Mononuclear cell (primary cell): ENCODE results near the gene RNASE8. TPM values are rescaled to one million over a fixed set of nuclear protein-coding genes. Genes with fewer than 3 reads are reported as not detected.

Experiments
- H3K27me3 ChIP-seq: 2 replicates; pipeline ENCODE4 v1.6.0; 2011; ENCODE audit warnings: low read length, control low read depth; ENCODE audit not compliant: insufficient read depth
- H3K4me1 ChIP-seq: 2 replicates; pipeline ENCODE4 v1.5.1; 2011; ENCODE audit warnings: mild to moderate bottlenecking, low read length, control low read depth; ENCODE audit not compliant: insufficient read depth
- H3K4me3 ChIP-seq: 2 replicates; pipeline ENCODE4 v1.5.1; 2011; ENCODE audit warnings: mild to moderate bottlenecking, low read length, moderate library complexity
- H3K9me3 ChIP-seq: 2 replicates; pipeline ENCODE4 v1.5.1; 2011; ENCODE audit warnings: low read depth, mild to moderate bottlenecking, control low read depth, low read length
- total RNA-seq: library from RNA; depleted of rRNA; stranded (reverse); fragments of >200 nt; gene quantifications from one replicate; pipeline ENCODE4 v1.2.3, GENCODE V29; 2012

The RNASE8 gene
- total RNA-seq, 1 donor: not detected

DNA sequence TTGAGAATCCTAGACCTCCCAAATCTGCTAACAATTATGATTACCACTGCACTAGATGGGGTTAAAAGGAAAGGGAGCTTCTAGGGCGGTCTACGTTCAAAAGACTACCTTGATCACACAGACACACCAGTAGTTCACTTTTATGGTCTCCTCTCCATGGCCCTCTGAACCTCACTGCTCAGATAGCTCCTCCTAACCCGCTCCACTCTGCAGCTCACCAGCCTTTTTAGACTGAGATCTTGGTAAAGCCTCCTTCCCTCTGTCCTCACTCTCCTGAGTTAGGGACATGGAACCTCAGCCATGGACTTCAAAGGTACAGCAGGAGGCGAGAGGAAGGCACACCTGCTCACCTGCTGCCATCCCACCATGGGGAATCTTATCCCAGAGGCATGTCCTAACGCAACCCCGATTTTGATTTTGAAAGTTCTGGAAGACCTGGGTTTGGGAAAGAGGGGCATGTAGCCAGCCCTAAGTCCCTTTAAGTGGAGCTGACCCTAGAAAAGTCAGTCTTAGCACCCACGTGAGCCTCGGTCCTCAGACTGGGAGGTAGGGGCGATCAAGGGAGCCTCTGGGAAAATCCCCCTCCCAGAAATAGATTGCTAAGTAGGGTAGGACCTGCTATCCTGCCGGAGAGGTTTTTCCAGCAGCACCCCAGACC, 39.5 kb downstream of the RNASE8 start:
- Histone ChIP-seq H3K9me3 (no peaks in the 10 kb centered on the region), H3K4me3 (no peak overlapping the region), H3K27me3 (peaks cover 3% of the 10 kb centered on the region), H3K4me1 (peaks cover 18% of the 10 kb centered on the region)

DNA sequence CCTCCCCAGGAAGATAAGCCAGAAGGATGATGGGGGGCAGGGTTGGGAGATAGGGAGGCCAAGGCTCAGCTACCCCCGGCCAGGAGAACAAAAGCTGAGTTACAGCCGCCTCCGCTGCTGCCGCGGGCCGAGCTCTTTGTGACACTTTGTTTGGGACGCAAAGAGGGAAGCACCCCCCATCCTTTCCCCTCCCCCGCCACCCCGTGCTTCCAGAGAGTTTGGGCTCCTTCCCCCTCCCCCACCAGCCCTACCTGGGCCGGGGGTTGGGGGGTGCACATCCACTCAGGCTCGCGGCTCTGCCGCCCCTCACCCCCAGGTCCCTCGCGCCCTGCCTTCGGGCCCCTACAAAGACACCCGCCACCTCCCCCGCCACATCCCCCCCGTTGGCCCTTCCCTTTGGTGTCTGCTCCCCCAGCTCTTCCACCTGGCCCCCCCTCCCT, 40.0 kb downstream of the RNASE8 start:
- no peak overlapping the region for H3K4me3 ChIP-seq
- H3K27me3 ChIP-seq: peaks cover 3% of the 10 kb centered on the region
- H3K9me3 ChIP-seq: no peaks in the 10 kb centered on the region
- peaks cover 17% of the 10 kb centered on the region for H3K4me1 ChIP-seq

DNA sequence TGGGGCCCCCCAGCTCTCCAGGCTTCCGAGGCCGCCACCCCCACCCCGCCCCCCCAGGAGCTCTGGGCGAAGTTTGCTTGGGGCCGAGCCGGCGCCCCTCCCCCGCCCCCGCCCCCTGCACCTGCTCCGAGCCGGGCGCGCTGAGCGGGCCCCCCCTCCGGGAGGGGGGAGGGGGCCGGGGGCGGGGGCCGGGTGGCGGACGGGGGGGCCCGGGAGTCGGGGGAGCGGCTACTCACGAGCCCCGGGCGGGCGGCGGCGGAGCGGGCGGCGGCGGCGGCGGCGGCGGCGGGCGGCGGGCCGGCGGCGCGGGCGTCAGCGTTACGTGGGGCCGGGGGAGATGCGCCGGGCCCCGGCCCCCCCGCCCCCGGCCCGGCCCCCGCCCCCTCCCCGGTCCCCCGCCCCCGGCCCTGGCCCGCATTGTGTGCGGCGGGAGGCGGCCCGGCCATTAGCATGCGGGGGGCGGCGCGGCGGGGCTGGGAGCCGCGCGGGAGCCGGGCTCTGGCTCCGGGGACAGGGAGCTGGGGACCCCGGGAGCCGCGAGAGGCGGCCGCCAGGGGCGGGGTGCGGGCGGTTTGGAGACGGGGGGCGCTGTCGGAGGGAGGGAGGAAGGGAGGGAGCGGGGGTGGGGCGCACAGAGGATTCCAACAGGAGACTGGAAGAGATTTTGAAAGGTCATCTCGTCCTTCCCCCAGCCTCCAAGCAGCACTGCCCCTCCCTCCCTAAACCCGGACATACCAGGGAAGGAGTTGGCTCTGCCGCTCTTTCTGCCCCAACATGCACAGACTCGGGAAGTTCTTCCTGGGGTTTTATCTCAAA, 40.7 kb downstream of the RNASE8 start, which contains the start of gene ZNF219:
TSS of gene ZNF219 (minus strand) at position 580 of the 816 bp plus-strand sequence. CDS start 5,064 bp downstream, outside the sequence.
- Histone ChIP-seq H3K27me3 (peaks cover 3% of the 10 kb centered on the region), H3K9me3 (no peaks in the 10 kb centered on the region), H3K4me3 (peak within 1 kb of the TSS; percentile 40), H3K4me1 (peaks cover 20% of the 10 kb centered on the region)

DNA sequence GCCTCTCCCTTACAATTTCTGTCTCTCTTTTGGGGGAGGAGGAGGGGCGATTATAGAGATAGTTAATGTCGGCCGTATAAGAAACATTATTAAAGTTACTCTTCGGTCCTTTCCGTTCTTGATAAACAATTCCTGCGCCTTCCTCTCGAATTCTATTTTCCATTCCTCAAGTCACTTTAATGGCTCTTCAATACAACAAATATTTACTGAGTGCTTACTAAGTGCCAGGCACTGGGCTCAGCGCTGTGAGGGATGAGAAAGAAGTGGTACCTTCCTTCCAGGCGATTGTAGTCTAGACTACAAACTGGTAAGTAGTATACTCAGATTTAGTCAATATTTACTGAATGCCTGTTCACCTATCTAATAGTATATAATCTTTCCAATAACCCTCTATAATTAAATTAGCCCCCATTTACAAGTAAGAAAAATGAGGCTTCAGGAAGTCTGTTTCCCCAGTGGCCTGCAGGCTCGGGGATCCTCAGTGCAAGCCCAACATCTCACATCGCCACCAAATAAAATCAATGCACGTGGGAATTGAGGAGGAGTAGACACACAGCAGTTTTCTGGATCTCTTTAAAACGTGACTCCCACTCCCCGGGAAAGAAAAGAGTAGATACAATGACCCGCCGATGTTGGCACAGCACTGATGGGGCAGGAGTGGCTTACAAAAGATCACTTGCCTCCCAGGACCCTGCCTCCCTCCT, 41.4 kb downstream of the RNASE8 start:
- Histone ChIP-seq H3K27me3 (peaks cover 3% of the 10 kb centered on the region), H3K4me3 (peak overlapping the region; percentile 40), H3K4me1 (peaks cover 23% of the 10 kb centered on the region), H3K9me3 (no peaks in the 10 kb centered on the region)

DNA sequence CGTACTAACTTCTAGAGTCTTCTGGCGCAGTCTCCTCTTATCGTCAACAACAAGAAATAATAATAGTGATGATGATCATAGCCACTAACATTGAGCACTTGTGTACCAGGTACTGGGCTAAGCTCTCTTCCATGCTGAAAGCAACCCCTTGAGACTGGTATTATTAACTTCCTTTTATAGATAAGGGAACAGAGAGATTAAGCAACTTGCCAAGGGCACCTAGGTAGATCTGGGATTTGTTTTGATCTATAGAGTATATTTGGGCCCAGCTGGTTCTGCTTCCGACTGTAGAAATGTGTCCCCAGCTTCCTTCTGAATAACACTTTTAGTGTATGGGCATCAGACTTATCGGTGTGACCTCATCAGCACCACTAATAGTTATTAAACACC, 42.0 kb downstream of the RNASE8 start:
- Histone ChIP-seq H3K4me3 (no peak overlapping the region), H3K4me1 (peaks cover 28% of the 10 kb centered on the region), H3K27me3 (peaks cover 3% of the 10 kb centered on the region), H3K9me3 (no peaks in the 10 kb centered on the region)

DNA sequence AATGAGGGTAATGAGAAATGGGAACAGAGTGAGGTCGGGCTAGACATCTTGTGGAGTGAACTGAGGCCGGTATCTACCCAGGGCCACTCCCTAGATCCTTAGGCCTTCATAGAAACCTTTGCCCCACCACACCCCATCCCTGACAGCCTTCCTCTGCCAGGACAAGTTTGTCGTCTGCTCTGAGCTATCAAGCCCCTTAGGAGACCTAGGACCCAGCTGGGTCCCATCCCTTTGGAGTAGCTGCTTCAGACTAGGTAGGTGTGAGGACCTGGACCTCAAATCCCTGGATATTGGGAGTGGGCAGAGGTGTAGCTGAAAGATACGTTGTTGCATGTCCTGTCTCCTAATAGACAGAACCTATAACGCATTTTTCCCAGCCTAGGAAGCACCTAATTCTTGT, 43.3 kb downstream of the RNASE8 start, which contains the start of gene TMEM253:
TSS of gene TMEM253 (plus strand) at position 136 of the 400 bp plus-strand sequence. CDS start 278 bp downstream, outside the sequence.
- peaks cover 42% of the 10 kb centered on the region for H3K4me1 ChIP-seq
- H3K4me3 ChIP-seq: no peak within 1 kb of the TSS
- no peaks in the 10 kb centered on the region for H3K9me3 ChIP-seq
- peaks cover 3% of the 10 kb centered on the region for H3K27me3 ChIP-seq

DNA sequence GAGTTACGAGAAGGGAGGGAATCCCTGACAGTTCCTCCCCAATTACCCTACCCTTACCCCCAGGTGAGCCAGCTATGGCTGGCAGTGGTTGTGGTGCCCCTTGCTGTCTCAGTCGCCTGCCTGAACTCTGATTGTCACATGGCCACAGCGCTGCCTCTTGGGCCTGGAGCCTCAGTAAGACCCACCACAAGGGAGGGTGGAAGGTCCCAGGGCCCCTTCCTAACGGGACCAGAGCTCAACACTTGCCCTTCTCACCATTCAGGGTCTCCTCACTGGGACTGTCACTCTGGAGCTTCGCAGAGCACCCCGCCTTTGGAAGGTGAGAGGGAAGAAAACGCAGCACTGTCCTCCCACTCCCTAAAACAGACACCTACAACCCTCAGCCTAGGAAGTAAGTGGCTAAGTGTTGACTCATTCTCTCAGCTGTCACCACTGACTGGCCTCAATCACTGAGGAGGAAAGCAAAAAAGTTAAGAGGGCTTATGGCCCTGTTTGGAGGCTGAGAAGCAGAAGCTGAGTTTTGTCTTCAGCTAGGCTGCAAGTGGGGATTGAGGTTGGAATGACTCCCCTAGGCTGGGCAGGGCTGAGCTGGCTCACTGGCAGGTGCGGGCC, 44.3 kb downstream of the RNASE8 start:
- Histone ChIP-seq H3K9me3 (no peaks in the 10 kb centered on the region), H3K4me3 (no peak overlapping the region), H3K4me1 (peaks cover 52% of the 10 kb centered on the region), H3K27me3 (peaks cover 3% of the 10 kb centered on the region)

DNA sequence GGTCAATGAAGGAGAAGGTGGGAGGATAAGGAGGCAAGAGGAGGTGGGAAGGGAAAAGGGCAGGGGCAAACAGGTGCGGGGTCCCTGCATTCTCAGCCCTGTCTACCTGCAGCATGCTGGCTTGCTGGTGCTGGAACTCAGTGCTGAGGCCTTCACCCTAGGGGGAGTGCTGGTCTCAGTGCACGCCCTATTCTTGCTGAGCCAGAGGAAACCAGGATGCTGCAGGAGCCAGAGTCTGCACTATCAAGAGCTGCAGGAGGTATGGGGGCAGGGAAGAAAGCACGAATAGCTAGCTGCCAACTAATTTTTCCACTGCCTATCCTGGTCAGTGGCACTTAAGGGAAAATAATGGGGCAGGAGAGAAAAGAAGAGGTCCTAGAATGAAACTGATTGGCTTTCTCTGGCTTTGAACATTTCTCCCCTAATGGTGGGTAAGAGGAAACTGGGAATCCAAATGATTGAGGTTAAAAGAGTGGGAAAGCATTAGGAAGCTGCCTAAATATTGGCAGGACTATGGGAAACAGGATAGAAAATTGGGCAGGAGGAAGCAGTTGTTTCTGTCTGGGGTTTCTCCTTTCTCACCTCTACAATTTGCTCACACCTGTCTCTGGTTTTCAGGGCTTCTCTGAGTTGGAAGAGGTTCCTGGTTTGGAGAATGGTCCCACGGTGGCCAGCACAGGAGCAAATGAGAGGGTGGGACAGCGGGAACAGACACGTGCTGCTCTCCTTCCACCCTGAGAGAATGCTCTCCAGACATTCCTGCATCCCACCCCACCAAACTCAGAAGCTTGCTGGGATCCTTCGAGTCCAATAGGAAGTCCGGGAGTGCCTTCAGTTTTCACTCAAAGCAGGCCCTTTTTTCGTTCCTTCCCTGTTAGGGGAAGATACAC, 45.1 kb downstream of the RNASE8 start:
- peaks cover 3% of the 10 kb centered on the region for H3K27me3 ChIP-seq
- H3K4me3 ChIP-seq: peak overlapping the region; percentile 70
- H3K9me3 ChIP-seq: no peaks in the 10 kb centered on the region
- H3K4me1 ChIP-seq: peaks cover 52% of the 10 kb centered on the region

DNA sequence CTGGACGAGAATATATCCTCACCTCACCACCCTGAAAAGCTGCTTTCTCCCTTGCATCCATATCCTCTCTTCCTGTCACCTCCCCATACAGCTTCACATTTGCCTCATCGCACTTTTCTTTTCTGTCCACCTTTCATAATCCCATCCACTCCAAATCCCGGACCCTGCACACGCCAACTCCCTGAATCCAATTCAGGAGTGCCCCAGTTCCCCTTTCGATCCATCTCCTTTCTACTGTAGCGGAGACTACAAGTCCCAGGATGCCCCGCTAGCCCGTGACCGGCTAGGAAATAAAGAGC, 45.7 kb downstream of the RNASE8 start:
- peaks cover 3% of the 10 kb centered on the region for H3K27me3 ChIP-seq
- H3K9me3 ChIP-seq: no peaks in the 10 kb centered on the region
- H3K4me3 ChIP-seq: peak overlapping the region; percentile 70
- H3K4me1 ChIP-seq: peaks cover 52% of the 10 kb centered on the region

DNA sequence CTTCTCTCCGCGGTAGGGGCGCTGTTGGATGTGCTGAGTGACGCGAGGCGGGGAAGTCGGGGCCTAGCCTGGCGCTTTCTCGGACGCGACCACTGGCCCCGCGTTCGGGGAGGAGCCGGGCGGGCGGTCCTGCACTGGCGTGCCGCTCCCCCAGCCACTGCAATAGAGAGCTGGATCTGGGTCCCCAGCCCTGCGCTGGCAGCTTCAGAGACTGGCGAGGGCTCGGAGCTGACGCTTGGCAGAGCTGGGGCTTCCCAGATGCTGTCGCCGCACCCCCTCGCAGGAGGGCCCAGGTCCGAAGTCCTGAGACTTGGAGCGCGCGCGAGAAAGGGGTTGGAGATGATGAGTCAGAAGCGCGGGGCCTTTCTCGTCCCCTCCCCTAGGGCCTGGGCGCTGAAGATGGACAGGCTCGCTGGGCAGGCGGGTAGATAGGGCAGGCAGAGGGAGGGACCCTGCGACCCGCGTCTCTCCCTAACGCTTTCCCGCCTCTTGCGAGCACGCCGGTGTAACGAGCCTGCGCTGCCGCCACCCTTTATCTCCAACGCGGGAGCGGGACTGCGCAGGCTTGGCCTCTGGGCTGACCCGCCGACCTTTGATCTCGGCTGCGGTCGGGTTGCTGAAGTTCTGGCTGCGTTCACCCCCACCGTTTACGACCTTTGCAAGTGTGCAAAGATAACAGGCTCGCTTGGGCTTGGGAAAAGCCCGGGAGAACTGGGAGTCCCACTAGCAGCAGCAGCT, 46.3 kb downstream of the RNASE8 start:
- no peaks in the 10 kb centered on the region for H3K9me3 ChIP-seq
- peaks cover 49% of the 10 kb centered on the region for H3K4me1 ChIP-seq
- peak overlapping the region; percentile 70 for H3K4me3 ChIP-seq
- H3K27me3 ChIP-seq: peaks cover under 1% of the 10 kb centered on the region

DNA sequence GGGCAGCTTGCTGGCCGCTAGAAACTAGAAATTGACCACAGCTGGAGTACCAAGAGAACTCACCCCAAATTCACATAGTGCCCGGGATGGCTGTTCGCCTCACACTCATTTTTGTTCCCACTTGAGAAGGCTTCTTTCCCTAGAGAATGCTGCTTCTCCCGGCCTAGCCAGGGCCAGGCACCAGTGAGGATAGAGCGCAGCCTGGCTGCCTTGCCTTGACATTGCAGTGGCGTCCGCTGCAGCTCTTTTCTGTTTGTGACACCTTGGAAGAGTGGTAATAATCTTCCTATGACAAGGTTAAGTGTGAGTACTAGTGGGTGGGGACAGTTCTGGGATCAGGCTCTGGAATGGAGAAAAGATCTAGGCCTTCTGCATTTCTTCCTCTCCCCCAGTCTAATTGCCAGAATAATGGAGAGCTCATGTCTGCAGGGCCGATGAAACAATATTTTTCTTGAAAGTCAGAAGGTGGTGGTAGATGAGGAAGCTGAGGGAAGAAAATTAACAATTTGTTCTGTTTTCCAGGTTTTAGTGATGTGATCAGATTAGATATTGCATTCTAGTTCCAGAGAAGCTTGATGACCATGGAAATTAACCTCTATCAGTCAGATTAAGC, 46.9 kb downstream of the RNASE8 start:
- peak overlapping the region; percentile 70 for H3K4me3 ChIP-seq
- peaks cover 42% of the 10 kb centered on the region for H3K4me1 ChIP-seq
- no peaks in the 10 kb centered on the region for H3K9me3 ChIP-seq
- H3K27me3 ChIP-seq: no peaks in the 10 kb centered on the region

DNA sequence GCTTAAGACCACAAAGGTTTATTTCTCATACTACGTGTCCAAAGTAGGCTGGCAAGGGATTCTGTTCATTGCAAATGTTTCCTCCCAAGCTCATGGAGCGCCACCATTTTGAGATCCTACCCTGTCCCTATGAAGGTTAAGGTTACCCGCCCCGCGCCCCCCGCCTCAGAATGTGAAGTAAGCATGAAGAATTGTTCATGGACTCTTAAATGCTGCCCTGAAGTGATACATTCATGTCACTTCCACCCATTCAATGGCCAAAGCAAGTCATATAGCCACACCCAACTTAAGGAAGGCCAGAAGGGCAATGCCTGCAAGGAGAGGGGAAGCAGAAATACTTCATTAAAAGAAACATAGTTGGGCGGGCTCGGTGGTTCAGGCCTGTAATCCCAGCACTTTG, 47.5 kb downstream of the RNASE8 start:
- H3K9me3 ChIP-seq: no peaks in the 10 kb centered on the region
- H3K27me3 ChIP-seq: no peaks in the 10 kb centered on the region
- peaks cover 42% of the 10 kb centered on the region for H3K4me1 ChIP-seq
- no peak overlapping the region for H3K4me3 ChIP-seq

DNA sequence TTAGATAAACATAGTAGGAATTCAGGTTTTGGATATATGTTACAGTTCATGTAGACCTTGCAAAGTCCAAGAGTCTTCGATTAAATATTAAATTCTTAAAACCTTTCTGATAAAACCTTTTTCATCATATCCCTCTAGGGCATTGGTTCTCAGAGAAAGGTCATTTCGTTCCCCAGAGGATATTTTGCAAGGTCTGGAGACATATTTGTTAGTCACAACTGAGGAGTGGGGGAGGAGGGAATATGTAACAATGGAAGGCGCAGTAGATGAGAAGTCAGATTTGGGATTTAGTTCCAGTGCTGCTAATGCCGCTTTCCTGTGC, 48.5 kb downstream of the RNASE8 start:
- Histone ChIP-seq H3K4me3 (no peak overlapping the region), H3K27me3 (no peaks in the 10 kb centered on the region), H3K4me1 (peaks cover 43% of the 10 kb centered on the region), H3K9me3 (no peaks in the 10 kb centered on the region)
